Skin of body (tissue), 2 donors: Measurements from ENCODE around the gene EML1. TPM values are rescaled to one million over a fixed set of nuclear protein-coding genes. Genes with fewer than 3 reads are reported as not detected.

ENCODE experiments used
- DNase-seq: peaks from one replicate; lab custom pipeline; 2025; lab: John Stamatoyannopoulos, UW
- total RNA-seq: library from RNA; depleted of rRNA; stranded (reverse); fragments of >200 nt; gene quantifications from one replicate; pipeline ENCODE4 v1.2.3, GENCODE V29; 2014

EML1 gene, protein sequence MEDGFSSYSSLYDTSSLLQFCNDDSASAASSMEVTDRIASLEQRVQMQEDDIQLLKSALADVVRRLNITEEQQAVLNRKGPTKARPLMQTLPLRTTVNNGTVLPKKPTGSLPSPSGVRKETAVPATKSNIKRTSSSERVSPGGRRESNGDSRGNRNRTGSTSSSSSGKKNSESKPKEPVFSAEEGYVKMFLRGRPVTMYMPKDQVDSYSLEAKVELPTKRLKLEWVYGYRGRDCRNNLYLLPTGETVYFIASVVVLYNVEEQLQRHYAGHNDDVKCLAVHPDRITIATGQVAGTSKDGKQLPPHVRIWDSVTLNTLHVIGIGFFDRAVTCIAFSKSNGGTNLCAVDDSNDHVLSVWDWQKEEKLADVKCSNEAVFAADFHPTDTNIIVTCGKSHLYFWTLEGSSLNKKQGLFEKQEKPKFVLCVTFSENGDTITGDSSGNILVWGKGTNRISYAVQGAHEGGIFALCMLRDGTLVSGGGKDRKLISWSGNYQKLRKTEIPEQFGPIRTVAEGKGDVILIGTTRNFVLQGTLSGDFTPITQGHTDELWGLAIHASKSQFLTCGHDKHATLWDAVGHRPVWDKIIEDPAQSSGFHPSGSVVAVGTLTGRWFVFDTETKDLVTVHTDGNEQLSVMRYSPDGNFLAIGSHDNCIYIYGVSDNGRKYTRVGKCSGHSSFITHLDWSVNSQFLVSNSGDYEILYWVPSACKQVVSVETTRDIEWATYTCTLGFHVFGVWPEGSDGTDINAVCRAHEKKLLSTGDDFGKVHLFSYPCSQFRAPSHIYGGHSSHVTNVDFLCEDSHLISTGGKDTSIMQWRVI
- total RNA-seq: 39.1 TPM

DNA sequence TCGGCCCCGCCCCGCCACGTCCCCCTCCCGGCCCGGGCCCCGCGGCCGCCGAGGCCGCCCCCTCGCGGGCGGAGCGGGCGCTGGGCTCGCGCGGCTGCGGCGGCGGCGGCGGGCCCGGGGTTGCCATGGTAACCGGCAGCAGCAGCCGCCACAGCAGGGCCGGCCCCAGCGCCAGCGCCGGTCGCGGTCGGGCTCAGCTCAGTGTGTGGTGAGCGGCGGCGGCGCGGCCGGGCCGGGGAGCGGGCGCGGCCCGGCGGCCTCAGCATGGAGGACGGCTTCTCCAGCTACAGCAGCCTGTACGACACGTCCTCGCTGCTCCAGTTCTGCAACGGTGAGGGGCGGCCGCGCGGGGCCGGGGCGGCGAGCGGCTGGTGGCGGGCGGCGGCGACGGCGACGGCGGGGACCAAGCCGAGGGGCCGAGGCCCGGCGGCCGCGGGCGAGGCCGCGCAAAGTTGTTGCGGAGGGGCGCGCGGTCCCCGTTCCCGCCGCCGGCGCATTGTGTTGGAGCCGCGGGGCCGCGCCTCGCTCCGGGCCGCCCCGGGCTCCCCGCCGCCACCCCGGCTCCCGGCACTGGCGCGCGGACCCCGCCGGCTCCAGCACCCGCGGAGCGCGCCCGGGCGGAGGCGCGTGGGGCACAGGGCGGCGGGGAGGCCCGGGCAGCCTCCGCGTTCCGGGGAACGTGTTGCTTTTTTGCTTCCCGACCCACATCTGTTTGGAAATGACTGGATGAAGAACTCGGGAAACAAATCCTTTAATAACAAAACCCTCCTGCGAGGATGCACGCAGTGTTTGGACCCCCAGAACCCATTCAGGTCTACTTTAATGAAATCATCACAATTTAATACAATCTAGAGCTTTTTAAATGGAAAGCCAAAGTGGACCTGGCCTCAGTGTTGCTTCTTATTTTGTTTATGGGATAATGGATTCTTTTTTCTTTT is at the start of gene EML1:
Gene EML1, plus strand, starts transcription at position 201 of the 938 bp plus-strand sequence. Its CDS starts 64 bp downstream, at position 265.
- peak; percentile 32 for DNase-seq

DNA sequence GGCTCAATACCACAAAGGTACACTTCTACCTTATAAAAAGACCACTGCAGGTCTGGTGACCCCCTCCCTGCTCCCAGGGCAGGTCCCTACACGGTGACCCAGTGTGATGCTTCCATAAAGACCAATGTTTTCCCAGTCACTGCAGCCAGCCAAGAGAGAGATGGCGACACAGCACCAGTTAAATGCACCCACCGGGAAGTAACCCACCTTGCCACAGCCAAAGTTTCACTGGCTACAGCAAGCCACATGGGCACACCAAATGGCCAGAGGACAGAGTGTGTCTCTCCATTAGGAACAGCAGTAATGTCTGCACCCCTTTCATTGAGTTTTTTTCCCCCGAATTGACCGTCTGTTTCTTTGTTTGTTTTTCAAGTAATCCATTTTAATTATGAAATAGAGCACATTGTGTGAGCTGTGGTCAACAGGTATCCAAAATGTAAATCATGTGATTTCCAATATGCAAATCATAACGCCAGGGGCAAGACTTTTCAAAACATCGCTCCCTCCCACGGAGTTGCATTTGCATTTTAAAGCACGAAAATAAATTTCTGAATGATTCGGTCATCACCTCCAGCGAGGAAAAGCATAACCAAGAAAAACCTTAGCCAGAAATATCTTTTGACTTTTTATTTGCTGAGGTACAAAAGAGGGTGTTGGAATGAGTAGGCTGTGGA is 48.9 kb upstream of the EML1 start:
- DNase-seq: no peak

DNA sequence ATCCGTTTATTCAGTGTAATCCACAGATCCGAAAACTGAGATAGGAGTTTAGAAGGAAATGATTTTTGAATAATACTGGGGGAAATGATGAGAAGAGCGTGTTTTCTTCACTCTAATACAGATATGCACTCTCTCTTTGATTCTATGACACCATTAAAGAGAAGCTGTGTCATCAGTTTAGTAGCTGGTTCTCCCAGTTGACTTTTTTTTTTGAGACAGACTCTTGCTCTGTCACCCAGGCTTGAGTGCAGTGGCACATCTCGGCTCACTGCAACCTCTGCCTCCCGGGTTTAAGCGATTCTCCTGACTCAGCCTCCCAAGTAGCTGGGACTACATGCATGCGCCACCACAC is 48.4 kb upstream of the EML1 start:
- DNase-seq: no peak

DNA sequence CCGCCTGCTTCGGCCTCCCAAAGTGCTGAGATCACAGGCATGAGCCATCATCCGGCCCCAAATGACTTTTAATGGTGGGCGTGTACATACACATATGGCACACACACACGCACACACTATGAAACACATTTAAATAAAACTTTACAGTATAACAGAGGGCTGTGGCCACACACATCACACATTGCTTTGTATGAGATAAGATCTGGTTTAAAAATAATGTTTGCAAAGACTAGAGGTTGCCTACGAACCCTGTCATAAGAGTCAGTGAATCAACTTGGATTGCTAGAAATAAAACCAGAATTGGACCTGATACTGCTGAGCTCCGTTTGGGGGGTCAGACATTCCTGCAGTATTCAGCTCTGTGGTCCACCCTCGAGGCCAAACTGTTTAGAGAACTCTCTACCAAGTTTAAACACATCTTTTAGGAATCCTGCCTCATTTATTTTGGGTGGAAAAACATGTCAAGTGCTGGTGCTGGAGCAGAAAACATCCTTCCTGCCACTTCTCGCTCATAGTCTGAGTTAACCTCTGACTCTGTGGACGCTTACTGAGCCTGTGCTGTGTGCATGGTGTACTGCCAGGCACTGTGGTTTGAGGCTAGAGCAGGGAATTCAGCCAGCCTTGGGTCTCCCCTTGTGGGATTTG is 47.8 kb upstream of the EML1 start:
- no peak for DNase-seq

DNA sequence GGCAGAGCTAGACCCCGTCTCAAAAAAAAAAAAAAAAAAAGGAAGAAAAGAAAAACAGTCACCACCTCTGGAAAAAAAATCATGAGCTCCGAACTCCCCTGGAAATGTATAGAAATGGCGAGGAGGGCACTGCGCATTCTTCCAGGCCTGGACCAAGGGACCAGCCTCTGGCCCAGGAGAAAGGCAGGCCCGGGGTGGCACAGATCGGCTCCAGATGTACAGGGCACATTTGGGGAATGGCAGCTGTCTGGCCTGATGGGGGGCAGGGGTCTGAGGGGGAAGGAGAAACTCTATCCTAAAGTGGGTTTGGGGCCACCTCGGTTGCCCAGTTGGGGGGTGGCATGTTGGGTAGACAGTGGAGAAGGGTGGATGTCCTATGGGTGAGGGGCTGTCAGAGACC is 46.0 kb upstream of the EML1 start:
- DNase-seq: no peak

DNA sequence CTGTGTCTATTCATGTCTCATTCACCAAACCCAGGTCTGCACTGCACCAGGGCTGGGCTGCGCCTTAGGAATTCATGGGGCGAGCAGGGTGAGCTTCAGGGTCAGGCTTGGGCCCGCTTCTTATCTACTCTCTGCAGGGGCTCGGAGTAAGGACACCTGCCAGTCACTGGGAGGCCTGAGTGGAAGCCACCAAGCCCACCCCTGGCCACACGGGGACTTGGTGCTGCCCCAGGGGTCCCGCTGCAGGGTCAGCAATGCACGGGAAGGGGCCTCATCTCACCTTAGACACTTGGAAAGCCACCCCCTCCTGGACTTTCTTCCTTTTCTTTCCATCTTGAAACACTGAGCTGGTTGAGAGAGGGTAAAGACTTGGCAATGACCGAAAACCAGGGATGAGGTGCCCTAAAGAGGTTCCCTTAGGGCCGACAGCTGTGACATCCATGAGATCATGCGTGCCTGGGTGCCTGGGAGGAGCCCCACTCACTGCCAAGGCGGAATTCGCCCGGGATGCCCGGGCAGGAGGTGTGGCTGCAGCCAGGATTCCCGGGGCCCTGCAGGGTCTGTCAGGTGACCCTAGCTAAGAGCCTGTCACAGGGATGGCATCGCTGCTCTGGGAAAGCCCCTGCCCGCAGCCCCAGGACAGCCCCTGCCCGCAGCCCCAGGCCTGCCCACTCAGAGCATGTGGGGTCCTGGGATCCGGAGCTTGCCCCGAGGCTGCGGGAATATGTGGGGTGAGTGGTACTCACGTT is 45.5 kb upstream of the EML1 start:
- no peak for DNase-seq

DNA sequence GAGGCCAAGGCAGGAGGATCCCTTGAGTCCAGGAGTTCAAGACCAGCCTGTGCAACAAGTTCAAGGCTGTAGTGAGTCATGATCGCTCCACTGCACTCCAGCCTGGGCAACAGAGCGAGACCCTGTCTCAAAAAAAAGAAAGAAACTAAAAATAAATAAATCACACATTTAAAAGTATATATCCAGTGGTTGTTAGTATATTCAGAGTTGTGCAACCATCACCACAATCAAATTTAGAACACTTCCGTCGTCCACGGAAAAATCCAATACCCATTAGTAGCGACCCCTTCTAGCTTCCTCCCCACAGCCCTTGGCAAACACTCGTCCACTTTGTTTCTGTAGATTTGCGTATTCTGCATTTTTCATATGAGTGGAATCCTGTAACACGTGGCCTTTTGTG is 44.7 kb upstream of the EML1 start:
- DNase-seq: no peak

DNA sequence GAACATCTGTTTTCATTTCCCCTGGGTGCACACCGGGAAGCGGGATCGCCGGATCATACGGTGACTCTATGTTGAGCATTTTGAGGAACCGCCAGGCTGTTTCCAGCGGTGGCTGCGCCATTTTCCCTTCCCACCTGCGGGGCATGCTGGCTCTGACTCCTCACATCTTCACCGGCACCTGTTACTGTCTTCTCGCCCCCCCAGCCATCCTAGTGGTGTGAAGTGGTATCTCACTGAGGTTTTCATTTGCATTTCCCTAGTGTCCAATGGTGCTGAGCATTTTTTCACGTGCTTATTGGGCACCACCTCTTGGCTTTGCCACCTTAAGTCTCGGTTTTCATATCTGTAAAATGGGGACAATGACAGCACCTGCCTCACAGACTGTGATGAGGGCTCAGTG is 44.1 kb upstream of the EML1 start:
- DNase-seq: no peak

DNA sequence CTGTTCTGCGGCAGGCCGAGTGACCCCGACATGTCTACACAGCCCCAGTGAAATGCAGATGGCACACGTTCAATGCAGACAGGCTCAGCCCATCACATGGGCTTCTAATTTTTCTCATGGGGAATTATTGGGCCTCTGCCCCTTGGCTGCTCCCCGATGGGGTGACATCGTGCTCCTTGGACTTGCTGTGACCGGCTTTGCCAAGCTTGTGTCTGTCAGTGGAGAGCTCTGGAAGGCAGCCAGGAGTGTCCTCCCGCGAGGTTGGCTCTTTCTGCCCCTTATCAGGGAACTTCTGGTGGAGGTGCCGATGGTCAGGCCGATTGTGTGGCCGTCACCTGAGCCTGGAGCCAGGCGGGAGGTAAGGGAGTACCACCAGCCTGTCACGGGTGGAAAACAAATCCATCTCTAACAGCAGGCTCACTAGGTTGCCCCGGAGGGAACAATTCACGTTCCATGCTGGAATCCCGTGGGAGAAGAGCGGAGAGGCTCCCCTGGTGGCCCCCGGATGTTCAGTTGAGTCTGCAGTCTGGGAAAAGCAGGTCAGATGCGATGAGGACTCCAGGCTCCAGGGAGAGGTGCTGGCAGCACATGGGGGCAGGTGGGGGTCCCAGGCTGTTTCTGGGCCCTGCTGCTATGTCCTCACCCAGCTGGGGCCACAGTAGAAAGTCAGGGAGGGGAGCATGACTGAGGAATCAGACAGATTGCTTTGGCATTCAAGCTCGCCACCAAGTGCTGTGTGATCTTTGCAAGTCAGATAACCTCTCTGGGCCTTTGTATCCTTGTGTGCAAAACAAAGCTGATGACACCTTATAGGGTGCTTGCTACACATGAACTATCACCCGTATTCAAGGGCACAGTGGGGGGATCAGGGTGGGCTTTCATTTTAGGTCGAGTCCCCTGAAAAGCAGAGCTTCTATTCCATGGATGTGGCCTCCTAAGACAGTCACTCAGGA is 43.2 kb upstream of the EML1 start:
- no peak for DNase-seq

DNA sequence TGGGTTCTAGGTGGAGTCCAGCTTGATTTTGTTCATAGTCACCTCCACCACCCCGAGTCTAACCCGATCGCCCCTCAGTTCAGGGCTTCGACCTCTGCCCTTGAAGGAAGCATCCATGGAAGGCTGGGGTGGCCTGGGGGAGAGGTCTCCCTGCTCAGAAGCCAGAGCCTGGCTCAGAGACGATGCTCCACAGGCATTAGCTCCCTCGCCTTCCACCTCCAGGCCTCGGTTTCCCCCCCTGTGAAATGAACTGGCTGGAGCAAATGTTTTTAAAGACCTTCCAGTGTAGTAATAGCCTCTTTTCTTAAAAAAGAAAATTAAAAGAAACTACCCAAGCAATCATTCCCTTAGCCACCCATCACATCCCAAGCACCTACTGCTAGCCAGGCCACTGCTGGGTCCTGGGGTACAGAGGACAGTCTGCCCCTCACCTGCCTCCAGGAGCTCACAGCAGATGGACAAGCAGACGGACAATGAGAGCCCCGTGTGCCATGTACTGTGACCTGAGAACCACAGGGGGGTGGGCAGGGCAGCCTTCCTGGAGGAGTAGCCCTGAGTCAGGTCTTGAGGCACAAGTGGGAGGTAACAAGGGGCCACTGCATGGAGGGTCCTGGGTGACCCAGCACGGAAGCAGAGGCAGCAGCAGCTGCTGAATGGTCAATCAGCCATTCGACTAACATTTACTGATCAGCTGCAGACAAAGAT is 42.3 kb upstream of the EML1 start:
- DNase-seq: no peak

DNA sequence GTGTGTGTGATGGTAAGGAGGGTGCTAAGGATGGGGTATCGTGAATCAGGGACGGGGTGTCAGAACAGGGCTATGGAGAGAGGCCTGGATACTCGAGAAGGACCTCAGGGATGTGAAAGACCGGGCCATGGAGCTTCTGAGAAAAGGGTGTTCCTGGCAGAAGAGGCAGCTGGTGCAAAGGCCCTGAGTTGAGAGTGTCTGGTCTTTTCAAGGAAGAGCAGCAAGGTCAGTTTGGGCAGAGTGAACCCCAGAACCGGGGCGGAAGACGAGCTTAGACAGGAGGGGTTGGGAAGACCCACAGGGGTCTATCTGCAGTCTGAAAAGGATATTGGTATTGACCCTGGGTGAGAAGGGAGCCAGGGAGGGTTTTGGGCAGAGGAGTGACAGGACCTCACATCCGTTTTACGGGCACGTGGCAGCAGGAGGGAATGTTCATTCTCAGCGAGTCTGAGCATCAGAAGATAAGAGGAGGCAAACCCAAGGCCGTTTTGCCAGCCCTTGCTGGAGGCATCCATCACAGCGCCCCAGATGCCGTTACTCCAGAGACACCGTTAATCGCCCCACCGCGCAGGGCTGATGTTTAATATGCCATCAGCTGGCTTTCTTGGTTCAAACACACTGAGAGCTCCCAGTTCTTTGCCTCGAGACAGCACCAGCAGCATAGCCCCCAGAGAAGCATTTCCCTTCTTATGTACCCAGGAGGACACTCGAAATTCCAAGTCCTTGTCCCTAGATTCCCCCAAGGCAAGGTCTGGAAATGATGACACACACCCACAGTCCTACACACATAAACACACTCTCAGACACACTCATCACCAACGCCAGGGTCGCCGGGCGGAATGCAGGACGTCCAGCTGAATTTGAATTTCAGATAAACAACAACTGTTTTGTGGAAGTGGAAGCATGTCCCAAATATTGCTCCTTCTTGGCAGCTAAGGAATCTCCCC is 41.4 kb upstream of the EML1 start:
- no peak for DNase-seq

DNA sequence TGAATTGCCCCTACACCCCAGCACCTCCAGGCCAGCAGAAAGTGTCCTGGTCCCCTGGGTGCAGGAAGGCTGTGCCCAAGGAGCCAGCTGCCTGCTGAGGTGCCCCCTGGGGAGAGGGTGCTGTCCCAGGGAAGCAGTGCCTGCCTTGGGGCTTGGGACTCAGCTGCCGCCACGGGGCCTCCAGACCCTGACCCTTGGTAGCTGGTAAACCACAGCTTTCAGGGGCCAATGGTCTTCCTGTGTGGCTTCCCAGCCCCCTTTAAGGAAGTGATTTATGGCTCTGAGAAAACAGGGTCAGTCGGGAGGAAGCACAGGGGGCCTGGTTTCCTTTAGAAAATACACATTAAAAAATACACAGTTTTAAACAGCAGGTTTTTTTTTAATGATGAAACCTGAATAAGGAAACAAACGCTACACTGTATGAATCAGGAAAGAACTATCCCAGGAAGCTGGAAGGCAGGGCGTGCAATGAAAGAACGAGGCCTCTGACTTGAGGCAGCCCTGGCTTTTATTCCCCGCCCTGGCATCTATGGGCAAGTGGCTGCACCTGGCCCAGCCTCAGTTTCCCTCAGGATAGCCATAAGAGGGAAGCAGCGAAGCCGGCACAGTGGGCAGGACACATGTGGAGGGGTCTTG is 40.6 kb upstream of the EML1 start:
- DNase-seq: no peak

DNA sequence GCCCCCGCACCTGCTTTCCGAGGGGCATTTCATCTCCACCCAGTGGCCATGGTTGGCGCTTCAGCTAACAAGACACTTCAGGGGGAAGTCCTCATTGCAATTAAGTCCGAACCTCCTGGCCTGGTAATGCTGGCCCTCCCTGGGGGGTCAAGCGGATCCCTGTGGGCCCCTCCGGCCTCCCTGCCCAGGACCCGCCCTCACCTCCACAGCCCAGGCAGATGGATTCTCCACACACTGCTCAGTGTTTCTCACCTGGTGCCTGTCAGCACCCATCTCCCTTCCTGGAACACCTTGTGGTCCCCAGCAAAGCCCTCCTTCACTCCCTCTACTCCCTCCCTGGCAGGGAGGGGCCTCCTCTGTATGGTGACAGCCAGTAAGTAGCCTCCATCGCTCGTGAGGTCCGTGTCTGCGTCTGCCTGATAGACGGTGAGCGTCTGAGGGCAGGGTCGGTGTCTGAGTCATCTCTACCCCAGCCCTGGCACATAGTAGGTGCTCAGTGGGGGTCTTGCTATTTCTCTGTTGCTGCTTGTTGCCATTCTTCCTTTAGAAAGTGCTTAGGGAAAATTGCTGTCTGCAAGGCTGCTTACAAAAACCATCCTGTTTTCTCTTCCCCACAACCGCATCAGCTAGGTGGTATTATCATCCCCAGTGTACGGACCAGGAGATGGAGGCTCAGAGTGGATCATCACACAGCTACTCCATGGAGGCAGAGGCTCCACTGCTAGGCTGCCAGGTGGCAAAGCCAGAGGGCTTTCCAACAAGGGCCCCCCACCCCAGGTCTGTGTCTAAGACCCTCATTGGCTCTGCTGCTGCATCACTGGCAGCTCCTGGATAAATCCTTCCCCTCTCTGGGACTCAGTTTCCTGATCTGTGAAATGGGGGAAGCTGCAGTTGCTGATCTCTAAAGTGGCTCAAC is 39.7 kb upstream of the EML1 start:
- DNase-seq: no peak

DNA sequence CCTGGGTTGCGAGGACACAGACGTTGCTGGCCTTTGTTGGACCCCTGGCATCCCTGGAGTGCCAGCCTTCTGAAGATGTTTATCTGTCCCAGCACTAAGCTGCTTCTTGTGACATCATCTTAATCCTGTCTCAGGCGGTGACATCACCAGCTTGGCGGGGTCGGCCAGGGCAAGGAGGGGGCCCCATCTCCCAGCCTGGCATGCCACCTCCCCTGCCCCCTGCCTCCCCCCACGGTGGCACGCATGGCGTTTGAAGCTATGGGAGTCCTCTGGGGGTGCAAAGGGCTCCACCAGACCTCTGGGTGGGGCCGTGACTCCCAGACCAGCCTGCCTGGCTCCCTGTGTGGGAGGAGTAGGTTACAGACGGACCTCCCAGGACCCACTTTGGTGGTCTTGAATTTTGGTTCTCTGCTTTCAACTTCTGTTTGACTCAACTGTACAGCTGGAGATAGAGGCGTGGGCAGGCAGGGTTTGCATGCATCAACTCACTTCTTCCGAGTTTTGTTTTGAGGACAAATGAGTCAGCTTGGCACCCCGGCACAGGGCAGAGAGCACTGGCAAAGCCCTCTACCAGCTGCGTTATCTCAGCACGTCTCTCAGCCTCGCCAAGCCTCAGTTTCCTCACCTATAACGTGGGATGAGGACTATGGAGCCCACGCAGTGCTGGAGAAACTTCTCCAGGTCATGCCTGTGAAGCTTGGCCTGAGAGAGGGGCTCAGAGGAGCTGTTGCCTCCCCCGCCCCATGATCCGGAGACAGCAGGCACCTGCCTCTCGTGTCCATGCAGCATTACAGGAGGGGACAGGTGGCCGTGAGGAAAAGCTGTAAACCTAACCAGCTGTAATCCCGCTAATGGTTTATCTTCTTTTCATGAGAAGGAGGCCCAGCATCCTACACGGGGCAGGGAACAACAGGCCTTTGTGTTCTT is 38.8 kb upstream of the EML1 start:
- no peak for DNase-seq
